ENCODE data around the gene HCRTR2.
"Not testable (repeated sequence)": the region's sequence is repeated elsewhere in the genome, so short reads cannot be mapped to it uniquely, and the experiment has no call there.

HCRTR2 gene

DNA sequence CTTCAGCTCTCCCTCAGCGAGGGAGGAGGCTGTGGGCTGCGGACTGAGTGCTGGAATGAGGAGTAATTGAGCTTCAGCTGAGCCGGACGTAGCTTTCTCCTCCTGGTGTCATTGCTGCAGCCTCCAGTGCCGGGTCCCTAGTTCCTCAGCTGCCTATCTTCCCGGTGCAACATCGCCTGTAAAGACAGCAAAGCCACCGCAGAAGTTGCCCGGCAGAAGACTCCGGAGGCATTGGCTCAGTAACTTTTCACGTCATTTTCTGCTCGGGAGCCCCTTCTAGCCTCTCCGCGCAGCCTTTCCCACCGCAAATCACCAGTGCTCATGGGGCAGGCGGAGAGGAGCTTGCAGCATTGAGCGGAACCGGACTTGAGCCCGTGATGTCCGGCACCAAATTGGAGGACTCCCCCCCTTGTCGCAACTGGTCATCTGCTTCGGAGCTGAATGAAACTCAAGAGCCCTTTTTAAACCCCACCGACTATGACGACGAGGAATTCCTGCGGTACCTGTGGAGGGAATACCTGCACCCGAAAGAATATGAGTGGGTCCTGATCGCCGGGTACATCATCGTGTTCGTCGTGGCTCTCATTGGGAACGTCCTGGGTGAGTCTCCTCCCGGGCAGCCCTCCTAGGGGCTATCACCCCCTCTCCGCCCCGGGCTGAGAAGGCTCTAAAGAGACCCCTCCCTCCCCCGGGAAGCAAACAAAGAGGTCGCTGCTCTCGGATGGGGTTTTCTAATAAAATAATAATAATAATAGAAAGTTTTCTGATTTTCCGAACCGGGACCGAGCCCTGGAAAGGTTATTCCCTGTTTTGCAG is at the start of gene HCRTR2:
HCRTR2 (plus strand) TSS at position 305 of the 816 bp plus-strand sequence; CDS start at position 378, 73 bp downstream.
- no peak for DNase-seq

DNA sequence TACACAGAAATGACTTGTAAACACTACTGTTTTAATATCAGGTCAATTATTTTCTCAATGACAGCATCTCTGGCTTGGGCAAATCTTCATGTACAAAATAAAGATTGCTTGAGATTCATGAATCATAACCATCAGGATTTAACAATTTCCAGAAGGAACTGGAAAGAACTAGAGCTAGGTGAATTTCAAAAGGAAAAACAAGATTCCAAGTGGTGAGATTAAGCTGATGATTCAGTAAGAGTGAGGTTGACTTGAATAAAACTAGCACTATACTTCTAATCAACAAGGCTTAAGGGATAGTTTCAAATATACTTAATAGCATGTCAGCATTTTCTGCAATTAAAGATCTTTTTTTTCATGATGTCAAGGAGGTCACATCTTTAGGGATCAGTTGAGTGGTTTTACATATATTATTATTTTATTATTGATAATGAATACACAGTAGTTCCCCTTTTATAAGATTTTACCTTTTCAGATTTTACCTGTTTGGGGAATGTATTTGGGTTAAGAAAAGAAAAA is 43.5 kb upstream of the HCRTR2 start:
- DNase-seq = no peak

DNA sequence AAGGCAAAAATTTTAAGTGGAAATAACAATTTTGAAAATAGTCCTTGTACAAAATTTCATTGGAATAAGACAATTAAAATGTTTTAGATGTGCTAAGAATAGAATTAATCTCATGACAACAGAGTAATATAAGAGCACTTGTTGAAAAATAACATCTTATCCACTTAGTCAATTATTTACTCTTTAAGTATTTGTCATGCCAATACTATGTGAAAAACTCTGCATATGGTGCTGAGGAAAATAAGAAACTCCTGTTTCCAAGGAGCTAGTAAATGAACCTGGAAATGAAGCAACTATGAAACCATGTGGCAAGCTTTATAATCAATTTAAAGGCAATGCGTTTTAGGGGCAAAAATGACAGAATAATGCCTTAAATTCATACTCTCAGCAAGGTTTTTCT is 42.7 kb upstream of the HCRTR2 start:
- DNase-seq = no peak

DNA sequence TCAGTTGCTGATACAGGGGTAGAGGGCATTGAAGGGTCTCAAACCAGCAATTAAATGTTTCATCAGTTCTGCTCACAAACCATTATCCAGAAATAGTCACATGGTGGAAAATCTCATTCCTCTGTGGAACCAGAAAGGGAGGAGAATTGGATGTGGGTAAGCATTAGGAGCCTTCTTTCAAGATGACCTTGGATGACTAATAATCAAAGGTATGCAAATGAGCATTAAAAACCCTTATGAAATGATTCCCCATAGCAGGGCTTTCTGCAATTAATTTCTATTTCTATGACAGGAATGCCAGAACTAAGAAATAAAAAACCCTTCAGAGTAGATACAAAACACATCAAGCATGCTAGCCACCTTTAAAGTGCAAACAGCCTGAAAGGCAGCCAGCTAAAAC is 37.4 kb upstream of the HCRTR2 start:
- no peak for DNase-seq

DNA sequence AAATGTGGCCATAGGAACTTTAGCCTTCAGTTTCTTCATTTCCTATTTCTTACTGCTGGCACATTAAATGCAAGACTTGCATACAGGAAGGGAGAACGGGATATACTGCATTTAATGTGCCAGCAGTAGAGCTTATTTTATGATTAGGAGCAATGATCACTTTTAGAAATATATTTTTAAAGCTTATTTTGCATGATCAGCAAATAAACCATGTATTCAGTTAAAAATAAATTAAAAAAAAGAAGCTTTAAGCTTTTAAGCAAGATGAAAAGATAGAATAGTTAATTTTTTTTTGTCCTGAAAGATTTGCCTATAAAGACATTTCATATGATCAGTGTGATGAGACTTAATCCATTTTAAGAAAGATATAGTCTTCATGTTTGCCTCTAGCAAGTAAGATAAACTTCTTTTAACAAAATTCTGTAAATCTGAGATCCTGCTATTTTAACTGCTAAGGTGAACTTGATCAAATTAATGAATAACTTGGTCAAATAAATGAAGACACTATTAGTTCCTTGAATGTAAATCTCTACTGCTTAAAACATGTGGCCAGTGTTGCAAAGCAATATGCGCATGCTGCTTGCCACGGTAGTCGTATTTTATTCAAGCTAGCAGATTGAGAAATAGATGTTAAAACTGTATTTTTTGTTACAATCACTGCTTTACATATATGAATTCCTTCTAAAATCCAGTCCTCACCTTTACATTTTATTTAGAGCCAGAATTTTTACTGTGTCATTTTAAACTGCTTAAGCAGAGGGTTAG is 36.2 kb upstream of the HCRTR2 start:
- no peak for DNase-seq

DNA sequence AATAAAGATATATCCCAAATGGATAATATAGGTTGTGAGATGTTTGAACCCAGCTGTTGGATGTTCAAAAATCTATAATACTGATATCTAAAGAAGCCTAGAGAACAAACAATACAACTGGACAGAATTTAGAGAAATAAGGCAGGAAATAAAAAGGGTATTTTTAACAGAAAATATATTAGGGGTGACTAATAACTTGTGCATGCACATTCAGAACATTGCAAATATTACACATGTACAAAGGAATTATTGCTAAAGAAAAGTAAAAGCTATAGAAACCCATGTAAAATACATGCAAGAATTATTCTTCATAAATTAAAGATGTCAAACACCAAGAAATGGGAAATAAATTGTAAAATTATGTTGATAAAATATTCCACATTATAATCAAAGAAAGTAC is 32.7 kb upstream of the HCRTR2 start:
- DNase-seq = no peak

DNA sequence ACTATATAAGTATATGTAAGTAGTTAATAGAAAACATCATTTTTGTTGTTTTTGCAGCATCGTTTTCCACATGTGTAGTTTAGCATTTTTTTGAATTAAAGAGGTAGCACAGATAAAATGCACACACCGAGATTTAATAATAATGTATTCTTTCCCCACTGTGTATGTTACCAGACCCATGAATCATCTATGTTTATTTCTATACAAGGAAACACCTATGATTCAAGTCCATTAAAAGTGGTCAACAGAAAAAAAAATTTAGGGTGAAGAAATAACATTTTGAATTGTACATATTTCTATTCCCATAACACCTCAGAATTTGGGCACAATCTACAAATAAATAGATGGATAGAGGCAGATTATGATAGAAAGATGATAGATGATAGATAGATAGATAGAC is 31.7 kb upstream of the HCRTR2 start:
- no peak for DNase-seq

DNA sequence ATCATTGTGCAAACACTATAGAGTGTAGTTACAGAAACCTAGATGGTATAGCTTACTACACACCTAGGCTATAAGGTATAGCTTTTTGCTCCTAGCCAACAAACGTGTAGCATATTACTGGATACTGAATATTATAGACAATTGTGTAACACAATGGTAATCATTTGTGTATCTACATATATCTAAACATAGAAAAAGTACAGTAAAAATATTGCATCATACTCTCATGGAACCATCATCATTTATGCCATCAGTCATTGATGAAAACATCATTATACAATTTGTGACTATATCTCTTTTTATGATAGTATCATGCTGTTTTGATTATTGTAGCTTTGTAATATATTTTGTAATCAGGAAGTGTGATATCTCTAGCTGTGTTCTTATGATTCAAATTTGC is 21.0 kb upstream of the HCRTR2 start:
- no peak for DNase-seq

DNA sequence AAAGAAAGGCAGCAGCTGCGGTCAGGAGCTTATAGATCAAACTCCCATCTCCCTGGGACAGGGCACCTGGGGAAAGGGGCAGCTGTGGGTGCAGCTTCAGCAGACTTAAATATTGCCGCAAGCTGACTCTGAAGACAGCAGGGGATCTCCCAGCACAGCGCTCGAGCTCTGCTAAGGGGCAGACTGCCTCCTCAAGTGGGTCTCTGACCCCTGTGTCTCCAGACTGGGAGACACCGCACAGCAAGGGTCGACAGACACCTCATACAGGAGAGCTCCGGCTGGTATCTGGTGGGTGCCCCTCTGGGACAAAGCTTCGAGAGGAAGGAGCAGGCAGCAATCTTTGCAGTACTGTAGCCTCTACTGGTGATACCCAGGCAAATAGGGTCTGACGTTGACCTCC is 15.5 kb upstream of the HCRTR2 start:
- DNase-seq = not testable (repeated sequence)

DNA sequence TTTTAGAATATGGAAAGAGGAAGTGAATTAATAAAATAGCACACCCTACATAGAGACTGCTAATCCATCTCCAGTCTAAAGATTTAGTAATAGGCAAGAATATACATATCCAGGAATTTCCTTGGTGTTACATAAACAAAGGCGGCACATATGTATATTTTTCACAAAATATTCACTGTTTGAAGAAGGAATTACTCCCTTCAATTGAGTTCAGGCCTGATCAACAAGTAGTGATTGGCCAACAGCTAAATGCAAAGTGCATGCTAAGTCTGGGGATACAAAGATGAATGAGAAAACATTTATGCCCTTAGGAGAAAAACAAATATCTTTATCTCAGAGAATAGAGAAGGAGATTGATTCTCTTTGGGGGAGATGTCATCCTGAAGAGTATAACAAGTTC is 6.5 kb upstream of the HCRTR2 start:
- DNase-seq = no peak

DNA sequence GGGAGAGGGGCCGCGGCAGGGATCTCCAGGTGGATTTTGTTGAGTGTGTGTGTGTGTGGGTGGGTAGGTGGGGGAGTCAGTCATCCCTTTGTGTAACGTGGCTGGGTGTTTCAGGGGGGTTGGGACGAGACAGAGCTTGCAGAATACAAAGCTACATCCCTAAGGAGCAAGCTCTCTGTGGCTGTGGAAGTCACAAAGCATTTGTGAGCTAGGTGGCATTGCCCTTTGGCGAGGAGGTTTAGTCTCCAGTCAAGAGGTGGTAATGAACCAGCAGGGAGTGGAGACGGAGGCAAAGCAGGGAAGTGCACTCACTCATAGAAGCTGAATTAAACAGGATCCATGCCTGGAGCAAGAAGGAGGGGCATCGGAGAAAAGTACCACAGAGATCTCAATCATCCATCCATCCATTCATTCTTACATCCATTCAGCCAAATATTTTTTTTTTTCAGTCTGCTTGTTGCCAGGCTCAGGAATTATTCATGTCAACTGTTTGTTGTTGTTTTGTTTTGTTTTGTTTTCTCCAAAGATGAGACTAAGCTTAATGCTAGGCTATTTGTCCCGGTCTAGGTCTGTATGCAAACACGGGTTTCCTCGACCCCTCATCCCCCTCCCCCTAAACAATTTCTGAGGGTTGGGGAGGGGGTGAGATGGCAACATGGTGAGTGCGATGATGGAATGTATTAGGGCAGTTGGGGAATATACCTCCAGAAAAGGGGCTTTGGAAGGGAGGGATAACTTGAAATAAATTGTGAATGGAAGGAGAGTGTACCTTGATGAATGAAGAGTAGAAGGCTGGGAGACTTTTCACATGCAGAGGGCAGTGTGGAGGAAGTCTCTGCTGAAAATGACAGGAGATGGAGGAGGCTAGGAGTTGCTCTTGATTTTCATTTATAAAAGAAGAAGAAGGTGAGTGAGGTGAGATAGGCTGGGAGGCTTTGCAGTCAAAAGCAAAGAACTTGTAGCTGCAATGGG is 1.0 kb downstream of the HCRTR2 start:
- DNase-seq = no peak

DNA sequence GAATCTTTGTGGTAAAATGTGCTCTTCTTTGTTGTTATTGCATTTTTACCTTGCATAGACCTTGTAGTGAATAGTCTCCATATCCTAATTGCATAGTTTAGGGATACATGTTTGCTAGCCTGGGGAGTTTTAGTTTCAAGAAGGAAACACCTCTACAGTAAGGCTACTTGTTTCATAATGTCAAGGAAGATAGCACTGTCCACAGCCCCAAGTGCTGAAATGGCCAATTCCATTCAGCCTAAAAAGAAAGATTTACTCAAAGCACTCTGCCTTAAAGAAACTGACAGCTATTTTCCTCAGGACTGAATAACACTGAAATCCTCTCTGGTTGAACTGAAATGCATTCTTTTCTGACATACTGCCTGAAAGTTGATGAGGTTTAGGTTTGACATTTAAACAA is 2.6 kb downstream of the HCRTR2 start:
- no peak for DNase-seq

DNA sequence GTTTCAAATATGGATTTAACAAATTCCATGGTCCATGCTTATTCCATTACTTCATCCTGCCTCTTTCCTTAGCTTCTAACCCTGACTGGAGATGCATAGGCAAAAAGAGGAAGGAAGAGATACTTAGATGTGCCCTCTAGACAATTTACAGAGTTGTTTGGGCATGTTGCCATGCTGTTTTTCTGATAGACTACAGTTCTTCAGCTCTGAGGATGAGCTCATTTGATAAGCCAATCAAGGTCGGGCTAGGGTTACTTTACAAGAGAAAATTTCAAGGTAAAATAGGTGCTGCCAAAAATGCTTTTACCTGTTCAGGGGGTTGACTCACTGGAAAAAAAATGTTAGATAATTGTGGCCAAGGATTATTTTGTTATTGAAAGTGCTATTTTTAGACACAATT is 5.9 kb downstream of the HCRTR2 start:
- DNase-seq = no peak

DNA sequence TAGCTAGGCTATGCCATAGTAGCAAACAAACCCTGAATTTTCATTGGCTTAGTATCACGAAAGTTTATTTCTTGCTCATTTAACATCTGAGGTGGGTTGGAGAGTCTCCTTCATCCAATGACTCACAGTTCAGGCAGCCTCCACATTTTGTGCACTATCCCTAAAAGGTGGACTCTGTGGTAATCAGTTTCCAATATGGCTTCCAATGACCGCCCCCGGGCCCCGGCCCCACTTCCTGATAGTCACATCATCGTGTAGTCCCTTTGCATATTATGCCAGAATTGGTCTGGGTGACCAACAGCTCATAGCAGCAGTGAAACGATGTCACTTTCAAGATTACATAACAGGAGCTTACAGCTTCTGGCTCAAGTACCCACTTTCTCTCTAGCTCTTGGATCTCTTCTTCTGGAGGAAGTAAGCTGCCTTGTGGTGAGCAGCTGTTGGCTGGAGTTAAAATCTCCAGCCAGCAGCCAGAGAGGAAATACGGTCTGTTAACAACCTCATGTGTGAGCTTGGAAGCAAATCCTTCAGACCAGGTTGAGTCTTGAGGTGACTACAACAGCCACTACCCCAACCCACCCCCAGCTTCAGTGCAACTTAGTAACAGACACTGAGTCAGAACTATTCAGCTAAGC is 7.8 kb downstream of the HCRTR2 start:
- DNase-seq = no peak

DNA sequence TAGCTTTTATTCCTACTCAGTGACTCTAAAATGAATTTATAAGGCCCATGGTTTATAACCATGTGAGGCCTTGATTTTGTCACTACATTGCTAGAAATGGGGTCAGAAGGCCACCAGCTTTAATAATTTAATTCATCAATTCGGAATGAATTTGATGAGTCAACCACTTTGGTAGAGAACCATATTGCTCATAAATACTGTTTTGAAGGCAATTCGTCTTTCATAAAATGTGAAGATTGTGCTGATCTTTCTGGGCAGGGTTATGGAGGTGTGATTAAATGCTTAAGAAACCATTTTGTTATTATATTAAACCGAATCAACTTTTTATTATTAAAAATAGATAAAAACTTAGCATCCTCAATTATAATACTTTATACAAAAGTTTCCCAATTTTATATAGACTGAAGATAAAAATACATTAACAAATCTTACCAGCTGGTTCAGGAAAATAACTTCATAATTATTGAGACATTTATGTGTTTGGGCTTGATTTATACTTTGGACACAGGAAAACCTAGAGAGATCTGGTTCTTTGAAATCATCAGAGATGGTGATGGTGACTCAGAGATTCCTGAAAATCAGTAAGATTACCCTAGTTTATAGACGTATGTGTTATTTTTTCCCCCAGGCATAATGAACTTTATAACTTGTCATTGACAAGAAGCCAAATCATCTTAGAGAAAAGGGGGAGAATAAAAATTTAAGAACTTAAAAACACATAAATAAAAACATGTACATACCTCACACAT is 10.6 kb downstream of the HCRTR2 start:
- DNase-seq = no peak

DNA sequence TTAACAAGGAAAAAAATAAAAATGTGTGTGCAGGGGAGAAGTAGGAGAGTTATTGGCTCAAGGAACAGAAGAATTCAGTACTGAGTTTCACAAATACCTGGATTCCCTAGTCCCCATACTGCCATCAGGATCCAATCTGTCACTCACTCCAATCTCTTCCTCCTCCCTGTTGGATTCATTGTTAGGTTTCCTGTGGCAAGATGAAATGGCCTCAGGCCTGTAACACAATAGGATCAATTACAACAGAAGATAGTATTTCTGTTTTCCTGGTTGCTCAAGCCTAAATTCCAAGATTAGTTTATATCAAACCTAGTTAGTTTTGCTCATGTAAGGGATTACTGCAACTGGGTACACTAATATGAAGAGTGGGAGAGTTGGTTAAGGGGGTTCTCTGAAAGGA is 24.4 kb downstream of the HCRTR2 start:
- DNase-seq = no peak

DNA sequence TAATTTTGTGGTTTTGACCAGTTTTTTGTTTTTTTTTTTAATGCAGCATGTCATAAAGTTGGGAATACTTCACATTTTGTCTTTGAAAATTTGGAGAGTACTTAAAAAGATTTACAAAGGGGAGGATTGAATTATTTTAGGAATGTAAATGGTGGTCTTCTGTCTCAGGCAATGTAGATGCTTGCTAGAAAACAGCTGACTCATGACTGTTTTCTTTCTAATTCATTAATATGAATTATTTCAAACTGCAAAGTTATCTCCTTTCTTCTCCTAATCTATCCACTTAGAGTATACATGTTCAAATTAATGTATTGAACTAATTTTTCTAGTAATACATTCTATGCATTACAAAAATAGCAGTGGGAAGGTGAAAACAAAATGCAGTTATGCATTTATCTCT is 24.9 kb downstream of the HCRTR2 start:
- no peak for DNase-seq

DNA sequence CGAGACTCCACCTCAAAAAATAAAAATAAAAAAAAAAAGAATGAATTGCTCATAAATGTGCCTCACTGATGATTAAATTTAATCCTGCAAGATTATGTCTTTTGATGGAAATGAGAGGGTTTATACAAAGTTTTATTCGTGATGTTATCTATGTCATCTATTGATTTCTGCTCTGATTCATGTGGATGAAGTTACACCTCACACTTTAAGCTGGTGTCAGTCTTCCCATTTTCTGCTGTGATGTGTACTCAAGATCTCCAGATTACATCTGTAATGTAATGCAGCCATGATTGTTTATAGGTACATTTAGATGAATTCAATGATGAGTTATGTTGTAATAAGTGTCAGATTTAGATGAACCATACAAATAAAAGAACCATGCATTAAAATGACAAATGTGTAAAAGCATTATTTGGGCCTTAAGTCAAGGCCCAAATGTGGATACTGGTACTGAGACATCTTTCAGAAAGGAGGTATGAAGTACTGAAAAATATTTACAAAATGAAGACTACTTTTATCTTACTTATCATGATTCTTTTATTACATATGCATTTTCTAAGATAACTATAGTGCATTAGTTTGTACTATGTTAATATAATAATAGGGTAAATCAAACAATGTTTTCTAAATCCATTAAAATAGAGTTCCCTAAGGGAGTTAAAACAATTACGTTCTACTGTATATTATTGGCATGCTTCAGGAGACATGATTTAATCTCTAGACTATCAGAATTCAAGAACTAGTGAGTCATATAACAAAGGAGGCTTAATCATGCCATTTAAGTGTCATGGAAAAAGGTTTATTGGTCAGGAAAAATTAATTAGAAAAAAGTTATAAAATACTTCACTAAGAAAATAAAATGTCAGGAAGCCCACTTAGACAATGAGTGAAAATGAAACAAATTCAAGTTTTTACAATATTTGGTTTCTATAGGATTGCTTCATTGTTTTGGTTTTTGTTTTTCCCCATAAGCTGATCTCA is 34.5 kb downstream of the HCRTR2 start:
- no peak for DNase-seq

DNA sequence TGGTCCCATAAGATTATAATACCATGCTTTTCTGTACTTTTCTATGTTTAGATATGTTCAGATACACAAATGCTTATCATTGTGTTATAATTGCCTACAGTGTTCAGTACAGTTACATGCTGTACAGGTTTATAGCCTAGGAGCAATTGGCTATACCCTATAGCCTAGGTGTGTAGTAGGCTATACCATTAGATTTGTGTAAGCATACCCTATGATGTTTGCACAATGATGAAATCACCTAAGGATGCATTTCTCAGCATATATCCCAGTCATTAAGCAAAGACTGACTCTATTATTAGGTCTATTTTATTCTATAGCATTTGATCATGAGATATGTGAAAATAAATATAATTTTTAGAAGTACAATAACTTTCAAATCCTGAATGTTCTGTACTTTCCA is 36.6 kb downstream of the HCRTR2 start:
- DNase-seq = no peak

DNA sequence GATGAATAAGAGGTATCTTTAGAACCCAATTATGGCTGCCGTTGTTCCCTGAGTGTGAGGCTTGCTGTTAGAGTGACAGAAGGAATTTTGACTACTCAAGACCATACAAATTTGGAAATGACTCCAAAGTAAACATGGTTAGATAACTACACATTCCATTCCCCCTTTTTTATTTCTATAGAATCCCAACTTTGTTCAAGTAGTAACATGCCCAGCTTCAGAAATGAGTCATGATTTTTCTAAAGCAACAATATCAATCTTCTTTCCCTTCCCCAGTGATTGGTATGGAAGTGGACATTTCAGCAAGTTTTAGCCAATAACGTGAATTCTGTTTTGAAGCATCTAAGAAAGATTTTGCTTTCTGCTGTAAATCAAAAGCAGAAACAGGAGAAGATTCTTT is 37.8 kb downstream of the HCRTR2 start:
- no peak for DNase-seq

All from stimulated activated CD4-positive, alpha-beta T cell treated with anti-CD3 and anti-CD28 coated beads, Interleukin-2, amount 100 ng/mL, for 24 hours (primary cell).